HL-60/S4 treated with phorbol 12-myristate 13-acetate at 8.2 ng/mL for 4 days and 3 days (cell line): ENCODE results near the gene SSC4D.
"Not testable (repeated sequence)": the region's sequence is repeated elsewhere in the genome, so short reads cannot be mapped to it uniquely, and the experiment has no call there.

Source experiments
- in situ Hi-C: fragments of 300-500 bp; cut with MboI; formaldehyde crosslinking; loops from 2 replicates; pipeline ENCODE4 v1.15.0; 2022; ENCODE audit warnings: low sequenced_read_pairs

Gene SSC4D

DNA sequence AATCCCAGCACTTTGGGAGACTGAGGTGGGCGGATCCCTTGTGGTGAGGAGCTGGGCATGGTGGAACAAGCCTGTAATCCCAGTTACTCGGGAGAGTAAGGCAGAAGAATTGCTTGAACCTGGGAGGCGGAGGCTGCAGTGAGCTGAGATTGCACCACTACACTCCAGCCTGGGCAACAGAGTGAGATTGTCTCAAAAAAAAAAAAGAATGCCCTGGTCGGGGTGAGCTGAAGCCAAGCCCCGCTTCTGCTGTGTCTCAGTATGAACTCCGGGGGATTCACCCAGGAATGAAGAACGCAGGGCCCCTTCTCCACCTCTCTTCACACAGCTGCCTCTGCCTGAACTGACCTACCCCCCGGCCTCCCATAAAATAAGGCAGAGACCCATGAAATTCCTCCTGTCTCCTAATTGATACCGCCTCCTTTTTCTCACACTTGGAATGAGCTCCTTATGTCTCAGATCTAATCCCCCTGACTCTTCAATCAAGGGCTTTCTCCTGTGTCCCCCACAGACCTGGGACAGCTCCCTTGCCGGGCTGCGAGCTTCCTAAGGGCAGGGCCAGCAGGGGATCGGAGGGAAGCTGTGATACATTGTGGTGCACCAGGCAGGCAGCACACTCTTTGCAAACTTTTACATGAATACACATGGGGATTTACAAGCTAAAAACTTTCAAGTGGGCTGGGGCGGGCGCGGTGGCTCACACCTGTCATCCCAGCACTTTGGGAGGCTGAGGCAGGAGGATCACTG is 14.3 kb upstream of the SSC4D start:
- in situ Hi-C loops = loop anchor here (10.0 kb wide), 1 partner anchor 81 kb away; no protein-coding TSS in a partner anchor

DNA sequence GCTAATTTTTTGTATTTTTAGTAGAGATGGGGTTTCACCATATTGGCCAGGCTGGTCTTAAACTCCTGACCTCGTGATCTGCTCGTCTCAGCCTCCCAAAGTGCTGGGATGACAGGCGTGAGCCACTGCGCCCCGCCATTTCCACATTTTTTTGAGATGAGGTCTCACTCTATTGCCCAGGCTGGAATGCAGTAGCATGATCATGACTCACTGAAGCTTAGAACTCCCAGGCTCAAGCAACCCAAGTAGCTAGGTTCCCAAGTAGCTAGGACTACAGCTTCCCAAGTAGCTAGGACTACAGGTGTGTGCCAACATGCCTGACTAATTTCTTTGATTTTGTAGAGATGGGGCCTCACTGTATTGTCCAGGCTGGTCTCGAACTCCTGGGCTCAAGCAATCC is 11.6 kb upstream of the SSC4D start:
- in situ Hi-C loops = loop anchor here (10.0 kb wide), 1 partner anchor 84 kb away; no protein-coding TSS in a partner anchor

DNA sequence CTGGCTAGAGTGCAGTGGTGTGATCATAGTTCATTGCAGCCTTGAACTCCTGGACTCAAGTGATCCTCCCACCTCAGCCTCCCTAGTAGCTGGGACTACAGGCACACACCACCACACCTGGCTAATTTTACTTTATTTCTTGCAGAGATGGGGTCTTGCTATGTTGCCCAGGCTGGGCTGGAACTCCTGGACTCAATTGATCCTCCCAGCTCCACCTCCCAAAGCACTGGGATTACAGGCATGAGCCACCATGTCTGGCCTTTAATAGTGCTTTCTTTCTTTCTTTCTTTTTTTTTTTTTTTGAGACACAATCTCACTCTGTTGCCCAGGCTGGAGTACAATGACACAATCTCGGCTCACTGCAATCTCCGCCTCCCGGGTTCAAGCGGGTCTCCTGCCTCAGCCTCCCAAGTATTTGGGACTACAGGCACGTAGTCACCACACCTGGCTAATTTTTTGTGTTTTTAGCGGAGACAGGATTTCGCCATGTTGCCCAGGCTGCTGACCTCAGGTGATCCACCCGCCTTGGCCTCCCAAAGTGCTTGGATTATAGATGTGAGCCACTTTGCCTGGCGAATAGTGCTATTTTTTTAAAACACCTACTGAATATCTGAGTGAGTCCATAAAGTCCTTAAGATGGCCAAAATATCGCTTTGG is 8.3 kb upstream of the SSC4D start:
- in situ Hi-C loops = not testable (repeated sequence)

DNA sequence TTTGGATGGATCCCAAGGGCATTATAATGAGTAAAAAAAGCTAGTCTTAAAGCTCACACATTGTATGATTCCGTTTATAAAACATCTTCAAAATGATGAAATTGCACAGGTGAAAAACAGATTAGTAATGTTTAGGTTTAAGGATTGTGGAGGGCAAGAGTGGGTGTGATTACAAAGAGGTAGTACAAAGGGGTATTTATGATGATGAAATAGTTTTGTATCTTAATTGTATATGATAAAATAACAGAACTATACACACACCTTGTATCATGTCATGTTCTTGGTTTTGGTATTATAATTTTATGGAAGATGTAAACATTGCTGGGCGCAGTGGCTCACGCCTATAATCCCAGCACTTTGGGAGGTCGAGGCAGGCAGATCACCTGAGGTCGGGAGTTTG is 2.8 kb upstream of the SSC4D start:
- in situ Hi-C loops = no loop called here

DNA sequence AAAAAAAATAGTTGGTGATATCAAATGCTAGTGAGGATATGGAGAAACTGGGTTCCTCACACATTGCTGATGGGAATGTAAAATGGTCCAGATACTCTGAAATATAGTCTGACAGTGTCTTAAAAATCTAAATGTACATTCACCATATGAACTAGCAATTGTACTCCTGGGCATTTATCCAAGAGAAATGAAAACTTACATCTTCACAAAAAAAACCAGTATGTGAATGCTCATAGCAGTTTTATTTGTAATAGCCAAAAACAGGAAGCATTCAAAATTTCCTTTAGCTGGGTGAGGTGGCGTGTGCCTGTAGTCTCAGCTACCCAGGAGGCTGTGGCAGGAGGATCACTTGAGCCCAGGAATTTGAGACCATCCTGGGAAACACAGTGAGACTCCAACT is 2.1 kb upstream of the SSC4D start:
- in situ Hi-C loops = no loop called here

DNA sequence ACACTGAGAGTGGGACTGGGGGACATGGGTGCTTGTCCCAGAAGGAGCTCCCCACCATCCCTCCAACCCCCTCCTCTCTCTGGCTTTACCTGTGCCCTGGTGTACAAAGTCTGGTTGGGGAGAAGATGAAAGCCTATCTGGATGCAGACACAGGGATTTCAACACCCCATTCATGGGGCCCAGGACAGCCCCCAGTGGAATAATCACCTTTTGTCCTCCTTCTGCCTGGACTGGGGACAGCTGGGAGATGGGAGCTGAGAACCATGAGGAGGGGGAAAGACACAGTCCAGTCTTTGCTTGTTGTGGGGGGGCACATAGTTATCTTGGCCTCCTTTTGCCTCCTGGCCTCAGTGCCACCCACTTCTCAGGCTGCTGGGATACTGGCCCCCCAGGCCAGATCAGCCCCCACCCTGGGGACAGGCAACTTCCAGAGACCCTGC is 1.4 kb downstream of the SSC4D start:
- in situ Hi-C loops = no loop called here

DNA sequence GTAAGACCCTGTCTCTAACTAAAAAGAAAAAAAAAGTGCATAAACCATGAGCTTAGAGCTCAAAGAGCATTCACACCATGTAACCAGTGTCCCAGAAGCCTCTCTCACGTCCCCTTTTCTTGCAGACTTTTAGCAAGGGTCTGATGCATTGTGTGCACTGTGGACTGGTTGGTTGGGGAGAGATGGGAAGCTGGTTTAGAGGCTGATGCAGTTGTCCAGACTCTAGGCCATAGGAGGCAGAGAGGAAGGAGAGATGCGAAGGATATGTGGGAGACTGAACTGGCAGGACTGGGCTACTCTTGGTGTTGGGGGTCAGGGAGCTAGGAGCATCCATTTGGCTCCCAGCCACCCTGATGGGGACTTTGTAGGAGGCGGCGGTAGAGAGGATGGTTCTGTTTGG is 1.8 kb downstream of the SSC4D start:
- in situ Hi-C loops = no loop called here

DNA sequence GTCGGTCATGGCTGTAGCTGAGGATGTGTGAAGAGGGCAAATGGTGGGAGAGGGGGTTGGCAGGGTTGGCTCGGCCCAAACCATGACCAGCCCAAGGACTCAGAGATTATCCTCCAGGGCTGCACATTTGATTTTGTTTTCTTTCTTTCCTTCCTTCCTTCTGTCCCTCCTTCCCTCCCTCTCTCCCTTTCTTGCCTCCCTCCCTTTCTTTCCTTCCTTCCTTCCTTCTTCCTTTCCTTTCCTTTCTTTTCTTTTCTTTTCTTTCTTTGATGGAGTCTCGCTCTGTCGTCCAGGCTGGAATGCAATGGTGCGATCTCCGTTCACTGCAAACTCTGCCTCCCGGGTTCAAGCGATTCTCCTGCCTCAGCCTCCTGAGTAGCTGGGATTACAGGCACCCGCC is 3.8 kb downstream of the SSC4D start:
- in situ Hi-C loops = no loop called here

DNA sequence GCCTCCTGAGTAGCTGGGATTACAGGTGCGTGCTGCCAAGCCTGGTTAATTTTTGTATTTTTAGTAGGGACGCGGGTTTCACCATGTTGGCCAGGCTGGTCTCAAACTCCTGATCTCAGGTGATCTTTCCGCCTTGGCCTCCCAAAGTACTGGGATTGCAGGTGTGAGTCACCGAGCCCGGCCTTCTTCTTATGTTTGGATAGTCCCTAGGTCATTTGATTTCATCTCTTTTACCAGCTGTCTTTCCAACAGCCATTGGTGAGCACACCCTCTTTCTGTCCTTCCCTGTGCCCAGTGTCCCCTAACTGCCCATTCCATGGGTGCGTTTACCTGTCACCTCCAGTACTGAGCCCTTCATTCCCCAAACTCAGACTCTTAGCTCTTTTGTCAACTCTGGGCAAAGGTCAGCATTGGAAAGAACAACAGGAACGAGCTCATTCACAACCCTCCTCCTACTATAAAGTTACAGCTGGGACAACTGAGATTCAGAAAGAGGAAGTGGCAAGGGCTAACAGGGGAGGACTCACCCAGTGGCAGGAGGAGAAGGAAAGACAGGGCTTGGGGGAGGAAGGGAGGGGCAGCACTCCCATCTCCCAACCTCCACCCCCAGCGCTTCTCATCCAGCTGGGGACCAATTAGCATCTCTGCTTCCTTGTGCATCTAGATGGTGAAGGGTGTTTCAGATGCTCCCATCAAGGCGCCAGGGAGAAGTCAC is 5.6 kb downstream of the SSC4D start:
- in situ Hi-C loops = no loop called here

DNA sequence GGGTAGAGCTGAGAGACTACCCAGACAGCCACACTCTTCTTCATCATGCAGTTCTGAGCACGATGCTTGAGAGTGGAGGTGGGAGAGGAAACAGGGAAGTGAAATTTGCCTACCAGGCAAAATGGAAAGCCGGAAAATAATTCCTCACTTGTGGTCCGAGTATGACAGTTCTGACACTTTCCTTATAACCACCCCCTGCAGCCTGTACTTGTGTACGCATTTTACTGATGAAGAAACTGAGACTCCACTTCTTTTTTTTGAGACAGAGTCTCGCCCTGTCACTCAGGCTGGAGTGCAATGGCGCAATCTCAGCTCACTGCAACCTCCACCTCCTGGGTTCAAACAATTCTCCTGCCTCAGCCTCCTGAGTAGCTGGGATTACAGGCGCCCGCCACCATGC is 6.4 kb downstream of the SSC4D start:
- in situ Hi-C loops = not testable (repeated sequence)

DNA sequence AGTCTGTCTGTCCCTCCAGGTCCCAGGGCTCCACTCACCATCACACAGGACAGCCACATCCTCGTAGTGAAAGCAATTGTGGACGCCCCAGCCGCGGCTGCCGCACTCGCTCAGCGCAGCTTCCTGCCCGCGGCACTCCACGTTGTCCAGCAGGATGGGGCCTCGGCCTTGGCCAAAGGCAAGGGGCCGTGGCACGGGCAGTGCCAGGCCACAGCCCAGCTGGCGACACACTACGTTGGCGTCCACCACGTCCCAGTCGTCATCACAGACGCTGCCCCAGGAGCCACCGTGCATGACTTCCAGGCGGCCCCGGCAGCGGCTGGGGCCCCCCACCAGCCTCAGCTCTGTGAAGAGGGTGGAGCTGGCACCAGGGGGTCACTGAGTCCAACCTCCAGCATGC is 9.2 kb downstream of the SSC4D start:
- in situ Hi-C loops = no loop called here

DNA sequence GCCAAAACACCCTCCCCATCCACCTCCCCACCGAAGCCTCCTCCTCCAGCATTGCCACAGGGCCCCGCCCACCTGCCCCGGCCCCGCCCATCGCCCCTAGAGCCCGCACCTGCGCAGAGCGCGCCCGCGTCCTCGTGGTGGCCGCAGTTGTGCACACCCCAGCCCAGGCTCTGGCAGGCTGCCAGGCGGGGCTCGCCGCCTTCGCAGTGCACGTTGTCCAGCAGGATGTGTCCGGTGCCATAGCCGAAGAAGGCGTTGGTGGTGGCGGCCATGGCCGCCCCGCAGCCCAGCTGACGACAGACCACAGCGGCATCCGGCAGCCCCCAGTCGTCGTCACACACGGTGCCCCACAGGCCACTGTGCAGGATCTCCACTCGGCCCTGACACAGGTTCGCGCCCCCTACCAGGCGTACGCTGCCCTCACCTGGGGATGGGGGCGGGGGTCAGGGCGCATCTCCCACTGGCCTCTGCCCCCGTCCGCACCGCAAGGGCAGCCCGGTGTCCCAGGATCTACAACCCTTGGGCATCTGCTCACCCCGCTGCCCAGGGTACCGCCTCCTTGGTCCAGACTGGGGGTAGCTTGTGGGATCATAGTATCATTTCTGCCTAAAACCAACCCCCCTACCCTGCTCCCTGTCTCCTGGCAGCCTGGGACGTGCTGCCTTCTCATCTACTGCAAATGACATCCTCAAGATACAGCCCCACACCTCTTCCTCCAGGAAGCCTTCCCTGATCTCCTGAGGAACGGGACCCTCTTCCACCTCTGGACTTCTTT is 11.9 kb downstream of the SSC4D start:
- in situ Hi-C loops = no loop called here

DNA sequence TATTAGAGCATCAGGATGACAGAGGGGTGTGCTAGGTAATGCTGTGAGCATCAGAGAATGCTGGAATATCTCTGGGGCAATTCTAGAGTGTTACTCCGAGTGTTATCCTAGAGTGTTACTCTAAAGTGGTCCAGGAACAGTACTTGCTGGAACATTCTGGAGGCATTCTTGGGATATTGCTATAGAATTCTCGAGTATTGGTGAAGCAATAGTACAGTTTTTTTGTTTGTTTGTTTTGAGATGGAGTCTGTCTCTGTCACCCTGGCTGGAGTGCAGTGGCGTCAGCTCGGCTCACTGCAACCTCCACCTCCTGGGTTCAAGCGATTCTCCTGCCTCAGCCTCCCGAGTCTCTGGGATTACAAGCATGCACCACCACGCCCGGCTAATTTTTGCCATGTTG is 12.6 kb downstream of the SSC4D start:
- in situ Hi-C loops = no loop called here

DNA sequence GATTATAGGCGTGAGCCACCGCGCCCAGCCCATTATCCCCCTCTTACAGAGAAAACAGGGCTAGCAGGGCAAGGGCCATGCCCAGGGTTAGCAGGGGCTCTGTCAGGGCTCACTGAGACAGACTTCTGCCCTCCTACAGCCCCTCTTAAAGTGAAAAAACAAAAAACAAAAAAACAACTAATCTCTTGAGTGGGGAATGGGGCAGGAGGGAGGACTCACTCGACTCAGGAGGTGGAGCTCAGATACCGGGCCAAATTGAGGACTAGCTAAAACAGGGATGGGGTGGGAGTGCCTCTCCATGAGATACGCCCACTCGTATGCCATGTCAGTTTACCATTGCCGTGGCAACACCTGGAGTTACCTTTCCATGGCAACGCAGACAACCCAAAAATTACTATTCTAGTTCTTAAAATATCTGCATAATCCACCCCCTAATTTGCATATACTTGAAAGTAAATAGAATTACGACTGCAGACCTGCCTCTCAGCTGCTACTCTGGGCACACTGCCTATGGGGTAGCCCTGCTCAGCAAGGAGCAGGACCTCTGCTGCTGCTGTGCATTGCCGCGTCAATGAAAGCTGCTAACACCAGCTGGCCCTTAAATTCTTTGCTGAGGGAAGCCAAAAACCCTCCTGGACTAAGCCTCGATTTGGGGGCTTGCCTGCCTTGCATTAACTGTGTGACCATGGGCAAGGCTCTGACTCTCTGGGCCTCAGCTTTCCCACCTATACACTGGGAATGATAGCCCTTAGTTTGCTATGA is 13.4 kb downstream of the SSC4D start:
- in situ Hi-C loops = no loop called here

DNA sequence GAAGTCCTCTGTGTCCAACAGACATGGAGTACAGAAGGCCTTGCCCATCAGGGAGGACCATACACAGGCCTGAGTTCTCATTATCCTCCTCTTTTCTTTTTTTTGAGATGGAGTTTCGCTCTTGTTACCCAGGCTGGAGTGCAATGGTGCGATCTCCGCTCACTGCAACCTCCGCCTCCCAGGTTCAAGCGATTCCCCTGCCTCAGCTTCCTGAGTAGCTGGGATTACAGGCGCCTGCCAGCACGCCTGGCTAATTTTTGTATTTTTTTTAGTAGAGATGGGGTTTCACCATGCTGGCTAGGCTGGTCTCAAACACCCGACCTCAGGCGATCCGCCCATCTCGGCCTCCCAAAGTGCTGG is 13.9 kb downstream of the SSC4D start:
- in situ Hi-C loops = not testable (repeated sequence)

DNA sequence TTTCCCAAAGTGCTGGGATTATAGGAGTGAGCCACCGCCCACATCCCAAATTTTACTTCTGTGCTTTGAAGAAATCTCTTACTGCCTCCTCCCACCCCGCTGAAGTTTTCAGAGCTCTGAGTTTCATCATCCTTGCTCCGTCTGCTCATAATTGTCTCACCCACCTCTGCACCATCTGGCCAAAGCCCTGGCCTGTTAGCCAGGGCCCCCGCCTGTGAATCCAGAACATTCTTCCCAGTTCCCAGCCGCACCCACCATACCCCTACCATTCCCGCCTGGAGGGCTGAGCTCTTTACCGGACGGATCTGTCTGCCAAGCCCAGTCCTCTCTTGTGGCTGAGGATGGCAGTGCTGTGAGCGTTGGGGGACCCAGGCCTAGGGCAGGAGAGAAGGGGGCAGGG is 14.5 kb downstream of the SSC4D start:
- in situ Hi-C loops = no loop called here

DNA sequence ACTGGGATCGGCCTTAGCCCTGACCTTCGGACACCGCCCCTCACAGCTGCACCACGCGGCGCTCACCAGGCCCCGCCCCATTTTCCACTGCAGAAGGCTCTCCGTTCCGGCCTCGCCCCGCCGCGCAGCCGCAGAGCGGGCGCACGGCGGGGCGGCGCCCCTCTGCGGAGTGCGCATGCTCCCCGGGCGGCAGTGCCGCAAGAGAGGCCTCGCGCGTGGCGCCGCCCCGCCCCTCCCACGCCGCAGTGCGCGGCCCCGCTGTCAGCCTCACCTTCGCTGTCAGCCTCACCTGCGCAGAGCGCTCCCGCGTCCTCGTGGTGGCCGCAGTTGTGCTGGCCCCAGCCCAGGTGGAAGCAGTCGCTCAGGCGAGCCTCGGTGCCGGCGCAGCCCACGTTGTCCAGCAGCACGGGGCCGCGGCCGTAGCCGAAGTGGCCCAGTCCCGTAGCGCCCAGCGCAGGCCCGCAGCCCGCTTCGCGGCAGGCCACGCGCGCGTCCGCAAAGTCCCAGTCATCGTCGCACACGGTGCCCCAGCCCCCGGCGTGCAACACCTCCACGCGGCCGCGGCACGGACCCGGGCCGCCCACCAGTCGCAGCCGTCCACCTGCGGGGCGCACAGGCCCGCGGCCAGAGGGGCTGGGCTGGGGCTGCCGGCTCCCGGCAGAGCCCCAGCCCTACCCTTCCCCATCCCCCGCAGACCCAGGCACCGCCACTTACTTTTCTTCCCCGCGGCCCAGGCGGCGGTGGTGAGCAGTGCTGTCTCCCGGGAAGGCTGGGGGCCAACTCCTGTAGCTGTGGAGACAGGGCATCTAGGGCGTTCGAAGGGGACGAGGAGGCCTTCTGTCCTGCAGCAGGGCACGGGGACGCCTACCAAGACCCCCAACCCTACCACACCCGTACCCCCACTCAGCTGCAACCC is 16.1 kb downstream of the SSC4D start:
- in situ Hi-C loops = no loop called here

DNA sequence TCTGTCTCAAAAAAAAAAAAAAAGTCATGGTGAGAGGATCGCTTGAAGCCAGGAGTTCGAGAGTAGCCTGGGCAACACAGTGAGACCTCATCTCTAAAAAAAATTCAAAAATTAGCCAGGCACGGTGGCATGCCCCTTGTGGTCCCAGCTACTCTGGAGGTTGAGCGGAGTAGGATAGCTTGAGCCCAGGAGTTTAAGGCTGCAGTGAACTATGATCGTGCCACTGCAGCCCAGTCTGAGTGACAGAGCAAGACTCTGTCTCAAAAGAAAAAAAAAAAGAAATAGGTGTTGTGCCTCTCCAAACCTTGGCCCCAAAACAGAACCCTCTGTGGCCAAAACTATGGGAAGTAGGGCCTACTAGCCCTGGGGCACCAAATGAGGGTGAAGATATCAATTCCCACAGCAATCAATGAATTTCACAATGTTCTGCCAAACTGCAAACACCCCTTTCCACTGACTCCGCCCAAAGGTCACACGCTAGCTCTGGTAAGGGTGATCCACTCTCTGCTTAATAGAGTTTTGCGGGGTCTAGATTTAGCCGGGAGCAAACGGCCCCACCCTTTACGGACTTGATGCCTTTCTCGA is 16.9 kb downstream of the SSC4D start:
- in situ Hi-C loops = no loop called here

DNA sequence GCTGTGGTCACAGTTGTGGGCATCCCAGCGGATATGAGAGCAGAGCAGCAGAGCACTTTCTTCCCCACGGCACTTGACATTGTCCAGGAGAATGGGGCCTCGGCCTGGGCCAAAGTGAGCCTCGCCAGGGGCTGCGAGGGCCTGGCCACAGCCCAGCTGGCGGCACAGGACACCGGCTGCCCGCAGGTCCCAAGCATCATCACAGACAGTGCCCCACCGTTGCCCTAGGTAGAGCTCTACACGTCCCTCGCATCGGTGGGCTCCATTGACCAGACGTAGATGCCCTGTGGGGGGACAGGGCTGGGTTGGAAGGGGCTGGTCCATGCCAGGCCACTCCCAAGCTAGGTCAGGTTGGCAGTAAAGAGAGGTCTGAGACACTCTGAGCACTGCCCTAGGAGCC is 19.4 kb downstream of the SSC4D start:
- in situ Hi-C loops = no loop called here
